NT2/D1 (cell line): ENCODE measurements around the gene RHOG.

ENCODE experiments used
- SUZ12 ChIP-seq: IDR thresholded peaks from 2 replicates; pipeline ENCODE4 v1.6.1; 2011; ENCODE audit not compliant: insufficient read length, insufficient read depth; ENCODE audit errors: extremely low read depth
- YY1 ChIP-seq: IDR thresholded peaks from 2 replicates; pipeline ENCODE4 v1.6.1; 2011; ENCODE audit not compliant: insufficient read length, insufficient read depth
- ZNF274 ChIP-seq: IDR thresholded peaks from 2 replicates; pipeline ENCODE4 v1.6.1; 2011; ENCODE audit warnings: mild to moderate bottlenecking, low read depth, low read length

DNA sequence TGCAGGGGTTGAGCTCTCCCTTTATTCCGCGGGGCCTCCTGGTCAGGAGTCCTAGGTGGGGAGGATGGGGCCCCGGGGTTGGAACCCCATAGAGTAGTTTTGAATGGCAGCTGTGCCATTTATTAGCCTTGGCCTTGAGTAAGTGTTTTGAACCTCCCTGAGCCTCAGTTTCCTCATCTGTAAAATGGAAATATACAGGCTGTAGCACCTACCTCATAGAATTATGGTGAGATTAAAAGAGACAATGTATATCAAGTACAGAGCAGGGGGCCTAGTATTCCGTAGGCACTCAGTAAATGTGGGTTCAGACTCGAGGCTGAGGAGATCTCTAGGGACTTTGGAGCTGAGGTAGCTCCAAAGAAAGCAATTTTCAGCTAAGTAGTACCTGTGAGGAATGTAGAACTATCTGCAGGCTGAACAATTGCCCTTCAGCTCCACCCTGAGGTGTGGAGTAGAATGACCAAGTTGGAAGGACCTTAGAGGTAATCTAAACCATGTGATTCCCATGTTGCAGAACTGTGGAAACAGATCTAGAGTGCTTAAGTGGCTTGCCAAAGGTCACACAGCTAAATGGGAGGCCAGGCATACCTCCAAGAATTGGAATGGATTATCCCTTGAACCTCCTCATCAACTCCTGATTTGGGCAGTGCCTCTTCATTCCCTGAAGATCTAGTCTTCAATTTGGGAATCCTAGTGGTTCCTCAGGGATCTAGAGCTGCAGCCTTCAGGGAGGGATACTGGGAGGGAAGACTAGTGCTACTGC lies 31.7 kb downstream of the RHOG start:
- TF ChIP-seq YY1 = no peak
- TF ChIP-seq SUZ12 = no peak
- TF ChIP-seq ZNF274 = no peak
